Measurements from ENCODE around the gene TRAPPC3.

TRAPPC3 gene

DNA sequence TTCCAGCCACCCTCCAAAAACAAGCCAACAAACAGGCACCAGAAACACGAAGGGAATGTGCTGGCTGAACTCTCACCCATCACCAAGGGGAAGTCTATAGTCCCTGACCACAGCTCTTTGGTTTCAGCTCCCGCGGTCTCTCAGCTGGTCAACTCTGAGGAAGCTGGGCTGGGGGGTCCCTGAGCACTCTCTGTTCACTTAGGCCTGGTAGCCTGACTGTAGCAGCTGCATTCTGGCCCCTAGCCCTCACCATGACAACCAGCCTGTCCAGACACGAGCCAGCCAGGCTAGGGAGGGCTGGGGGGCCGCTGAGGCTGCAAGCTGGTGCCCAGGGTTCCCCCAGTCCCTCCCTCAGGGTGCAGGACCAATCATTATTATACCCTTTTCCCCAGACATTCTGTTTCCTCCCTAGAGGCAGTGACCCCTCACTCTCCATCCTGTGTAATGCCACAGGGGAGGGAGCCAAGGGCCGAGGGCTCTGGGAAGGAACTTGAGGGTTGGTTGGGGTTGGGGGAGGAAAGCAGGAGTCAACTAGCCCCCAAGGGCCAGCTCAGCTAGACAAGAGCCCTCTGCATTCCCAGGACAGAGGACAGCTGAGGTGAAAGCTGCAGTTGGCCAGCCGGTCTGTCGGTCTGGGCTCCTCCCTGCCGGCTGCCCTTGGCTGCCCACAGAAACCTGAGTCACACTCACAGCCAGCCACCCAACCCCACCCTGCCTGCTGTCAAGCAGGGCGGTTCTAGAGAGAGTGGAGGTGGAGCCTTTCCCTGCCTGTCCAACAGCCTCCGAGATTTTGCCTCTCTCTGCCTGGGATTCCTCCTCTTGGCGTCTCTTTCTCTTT, 1.2 kb upstream of the TRAPPC3 start:
- no peak for TF ChIP-seq GATA2 (IDR thresholded peaks at IDR 0.05; ENCODE audit: low read depth, low read length)
- no peak for TF ChIP-seq GATA3 (IDR thresholded peaks at IDR 0.05; ENCODE audit: low read depth, low read length)

GRCh38 chr1:36149973-36150295, 648 bp upstream of the TRAPPC3 start:
- no peak for TF ChIP-seq GATA2 (IDR thresholded peaks at IDR 0.05; ENCODE audit: low read depth, low read length)
- no peak for TF ChIP-seq GATA3 (IDR thresholded peaks at IDR 0.05; ENCODE audit: low read depth, low read length)

- TF ChIP-seq GATA2 (IDR thresholded peaks at IDR 0.05; ENCODE audit: low read depth, low read length) (no peak), GATA3 (IDR thresholded peaks at IDR 0.05; ENCODE audit: low read depth, low read length) (no peak)
These were observed 457 bp downstream of the TRAPPC3 start for GRCh38 chr1:36148821-36149236.

DNA sequence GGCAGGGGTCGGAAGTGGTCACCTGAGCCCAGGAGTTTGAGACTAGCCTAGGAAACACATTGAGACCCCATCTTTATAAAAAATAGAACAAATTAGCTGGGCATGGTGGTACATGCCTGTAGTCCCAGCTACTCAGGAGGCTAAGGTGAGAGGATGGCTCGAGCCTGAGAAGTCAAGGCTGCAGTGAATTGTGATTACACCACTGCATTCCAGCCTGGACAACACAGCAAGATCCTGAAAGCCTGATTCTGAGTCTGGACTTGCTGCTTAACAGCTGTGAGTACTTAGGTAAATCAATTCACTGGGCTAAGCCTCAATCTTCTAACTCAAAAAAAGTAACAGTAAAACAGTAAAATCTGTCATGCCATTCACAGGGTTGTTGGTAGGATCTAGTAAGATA, 4.9 kb downstream of the TRAPPC3 start:
- TF ChIP-seq GATA2 (IDR thresholded peaks at IDR 0.05; ENCODE audit: low read depth, low read length) = no peak
- no peak for TF ChIP-seq GATA3 (IDR thresholded peaks at IDR 0.05; ENCODE audit: low read depth, low read length)

GRCh38 chr1:36143424-36143823, 5.9 kb downstream of the TRAPPC3 start:
- TF ChIP-seq GATA3 (IDR thresholded peaks at IDR 0.05; ENCODE audit: low read depth, low read length) (no peak), GATA2 (IDR thresholded peaks at IDR 0.05; ENCODE audit: low read depth, low read length) (no peak)

GRCh38 chr1:36142121-36142520, 7.2 kb downstream of the TRAPPC3 start:
- TF ChIP-seq GATA3 (IDR thresholded peaks at IDR 0.05; ENCODE audit: low read depth, low read length) = no peak
- TF ChIP-seq GATA2 (IDR thresholded peaks at IDR 0.05; ENCODE audit: low read depth, low read length) = no peak

- TF ChIP-seq GATA2 (IDR thresholded peaks at IDR 0.05; ENCODE audit: low read depth, low read length) = no peak
- no peak for TF ChIP-seq GATA3 (IDR thresholded peaks at IDR 0.05; ENCODE audit: low read depth, low read length)
These were observed 9.8 kb downstream of the TRAPPC3 start for GRCh38 chr1:36139521-36139920.

- TF ChIP-seq GATA3 (IDR thresholded peaks at IDR 0.05; ENCODE audit: low read depth, low read length) (no peak), GATA2 (IDR thresholded peaks at IDR 0.05; ENCODE audit: low read depth, low read length) (no peak)
These were observed 11.5 kb downstream of the TRAPPC3 start for GRCh38 chr1:36137776-36138175.

DNA sequence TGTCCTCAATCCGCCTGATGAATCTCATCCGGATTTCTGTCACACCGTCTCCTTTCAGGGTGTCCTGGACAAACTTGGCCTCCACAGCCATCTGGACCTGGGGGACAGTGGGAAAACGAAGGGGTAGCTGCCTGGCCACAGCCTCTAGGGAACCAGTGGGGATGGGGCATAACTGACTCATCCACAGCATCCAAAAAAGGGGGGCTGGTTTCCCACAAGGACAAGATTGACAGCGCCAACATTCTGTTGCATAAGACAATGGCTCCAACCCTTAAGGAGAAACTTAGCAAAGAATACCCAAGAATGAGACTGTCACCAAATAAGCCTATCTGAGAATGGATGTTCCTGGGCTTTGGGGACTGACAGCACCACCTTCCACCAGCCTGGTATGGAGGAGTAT, 12.1 kb downstream of the TRAPPC3 start:
- TF ChIP-seq GATA2 (IDR thresholded peaks at IDR 0.05; ENCODE audit: low read depth, low read length) = no peak
- no peak for TF ChIP-seq GATA3 (IDR thresholded peaks at IDR 0.05; ENCODE audit: low read depth, low read length)

- no peak for TF ChIP-seq GATA3 (IDR thresholded peaks at IDR 0.05; ENCODE audit: low read depth, low read length)
- TF ChIP-seq GATA2 (IDR thresholded peaks at IDR 0.05; ENCODE audit: low read depth, low read length) = no peak
These were observed 12.8 kb downstream of the TRAPPC3 start for GRCh38 chr1:36136535-36136934.

- TF ChIP-seq GATA2 (IDR thresholded peaks at IDR 0.05; ENCODE audit: low read depth, low read length) (no peak), GATA3 (IDR thresholded peaks at IDR 0.05; ENCODE audit: low read depth, low read length) (no peak)
These were observed 13.5 kb downstream of the TRAPPC3 start for GRCh38 chr1:36135796-36136195.

GRCh38 chr1:36135330-36135667, 14.0 kb downstream of the TRAPPC3 start:
- no peak for TF ChIP-seq GATA3 (IDR thresholded peaks at IDR 0.05; ENCODE audit: low read depth, low read length)
- TF ChIP-seq GATA2 (IDR thresholded peaks at IDR 0.05; ENCODE audit: low read depth, low read length) = no peak

- TF ChIP-seq GATA3 (IDR thresholded peaks at IDR 0.05; ENCODE audit: low read depth, low read length) (no peak), GATA2 (IDR thresholded peaks at IDR 0.05; ENCODE audit: low read depth, low read length) (no peak)
These were observed 14.6 kb downstream of the TRAPPC3 start for GRCh38 chr1:36134505-36135329.

GRCh38 chr1:36134031-36134430, 15.3 kb downstream of the TRAPPC3 start:
- no peak for TF ChIP-seq GATA2 (IDR thresholded peaks at IDR 0.05; ENCODE audit: low read depth, low read length)
- no peak for TF ChIP-seq GATA3 (IDR thresholded peaks at IDR 0.05; ENCODE audit: low read depth, low read length)

- TF ChIP-seq GATA2 (IDR thresholded peaks at IDR 0.05; ENCODE audit: low read depth, low read length) = no peak
- no peak for TF ChIP-seq GATA3 (IDR thresholded peaks at IDR 0.05; ENCODE audit: low read depth, low read length)
These were observed 15.8 kb downstream of the TRAPPC3 start for GRCh38 chr1:36133484-36133883.
